Fibroblast of mammary gland (primary cell): ENCODE data around the gene FAM43A.

Experiments
- DNase-seq: peaks from one replicate; pipeline ENCODE4 v3.0.0-alpha.2; 2010; ENCODE audit warnings: low read depth
- H3K4me3 ChIP-seq: 2 replicates; pipeline ENCODE4 v1.5.1; 2011; ENCODE audit warnings: low read depth, mild to moderate bottlenecking, low read length, moderate library complexity; ENCODE audit not compliant: control insufficient read depth
- TF ChIP-seq, protein P1 (sequence below): conservative IDR thresholded peaks from 2 replicates; pipeline ENCODE4 v1.5.1; 2011; ENCODE audit warnings: low read depth, low read length, inconsistent platforms; ENCODE audit not compliant: control insufficient read depth, insufficient read depth

The FAM43A gene

DNA sequence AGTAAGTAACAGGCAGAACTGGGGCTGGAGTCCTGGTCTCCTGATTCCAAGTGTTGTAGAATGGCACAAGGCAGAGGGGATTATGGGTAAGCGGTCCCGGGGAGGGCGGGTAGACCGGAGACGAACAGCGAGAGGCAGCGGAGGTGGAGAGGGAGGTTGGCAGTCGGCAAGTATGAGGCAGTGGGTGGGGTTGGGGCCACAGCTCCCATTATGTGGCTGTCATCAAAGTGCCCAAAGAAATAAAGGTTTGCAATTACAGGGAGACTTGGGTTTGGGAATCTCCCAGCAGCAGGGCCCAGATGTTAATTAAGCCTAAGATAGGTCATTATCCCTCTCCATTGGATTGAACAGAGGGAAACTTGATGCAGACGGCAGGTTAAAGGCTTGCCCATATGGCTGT, 16.9 kb downstream of the FAM43A start:
- TF ChIP-seq, protein P1, sequence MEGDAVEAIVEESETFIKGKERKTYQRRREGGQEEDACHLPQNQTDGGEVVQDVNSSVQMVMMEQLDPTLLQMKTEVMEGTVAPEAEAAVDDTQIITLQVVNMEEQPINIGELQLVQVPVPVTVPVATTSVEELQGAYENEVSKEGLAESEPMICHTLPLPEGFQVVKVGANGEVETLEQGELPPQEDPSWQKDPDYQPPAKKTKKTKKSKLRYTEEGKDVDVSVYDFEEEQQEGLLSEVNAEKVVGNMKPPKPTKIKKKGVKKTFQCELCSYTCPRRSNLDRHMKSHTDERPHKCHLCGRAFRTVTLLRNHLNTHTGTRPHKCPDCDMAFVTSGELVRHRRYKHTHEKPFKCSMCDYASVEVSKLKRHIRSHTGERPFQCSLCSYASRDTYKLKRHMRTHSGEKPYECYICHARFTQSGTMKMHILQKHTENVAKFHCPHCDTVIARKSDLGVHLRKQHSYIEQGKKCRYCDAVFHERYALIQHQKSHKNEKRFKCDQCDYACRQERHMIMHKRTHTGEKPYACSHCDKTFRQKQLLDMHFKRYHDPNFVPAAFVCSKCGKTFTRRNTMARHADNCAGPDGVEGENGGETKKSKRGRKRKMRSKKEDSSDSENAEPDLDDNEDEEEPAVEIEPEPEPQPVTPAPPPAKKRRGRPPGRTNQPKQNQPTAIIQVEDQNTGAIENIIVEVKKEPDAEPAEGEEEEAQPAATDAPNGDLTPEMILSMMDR = no peak
- no peak for DNase-seq
- no peak overlapping the region for H3K4me3 ChIP-seq

GRCh38 chr3:194705227-194705626, 19.5 kb downstream of the FAM43A start:
- DNase-seq = no peak
- TF ChIP-seq, protein P1 = no peak
- H3K4me3 ChIP-seq = no peak overlapping the region

GRCh38 chr3:194705761-194706160, 20.1 kb downstream of the FAM43A start:
- no peak for DNase-seq
- TF ChIP-seq, protein P1 = no peak
- H3K4me3 ChIP-seq = no peak overlapping the region

GRCh38 chr3:194707147-194707540, 21.5 kb downstream of the FAM43A start:
- DNase-seq = no peak
- TF ChIP-seq, protein P1 = no peak
- no peak overlapping the region for H3K4me3 ChIP-seq

DNA sequence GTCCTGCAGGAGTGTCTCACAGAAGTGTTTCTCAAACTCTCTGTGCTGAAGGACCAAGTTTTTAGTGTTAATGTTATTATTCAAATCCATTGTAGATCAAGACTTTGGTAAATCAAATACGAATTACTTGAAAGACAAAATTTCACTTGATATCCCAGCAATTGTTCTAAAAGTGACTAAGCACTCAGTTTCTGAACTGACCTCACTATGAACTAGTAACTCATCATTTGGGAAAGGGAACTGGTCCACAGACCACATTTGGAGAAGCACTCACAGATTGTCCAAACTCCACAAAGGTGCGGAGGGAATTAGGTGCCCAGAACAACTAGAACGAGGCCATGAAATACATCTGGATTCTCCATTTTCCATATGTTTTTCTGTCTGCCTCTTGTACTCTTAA, 25.6 kb downstream of the FAM43A start:
- no peak overlapping the region for H3K4me3 ChIP-seq
- DNase-seq = peak; percentile 4
- TF ChIP-seq, protein P1 = no peak

GRCh38 chr3:194711913-194712312, 26.2 kb downstream of the FAM43A start:
- TF ChIP-seq, protein P1 = no peak
- H3K4me3 ChIP-seq = no peak overlapping the region
- peak; percentile 82 for DNase-seq
